HG02943 (cell line): ENCODE results near the gene ZNF532.
"Not testable (repeated sequence)": the region's sequence is repeated elsewhere in the genome, so short reads cannot be mapped to it uniquely, and the experiment has no call there.

Experiments used
- ATAC-seq: cut with Tn5 transposase; IDR thresholded peaks from one replicate; pipeline ENCODE4 v1.9.1; 2021; ENCODE audit warnings: mild to moderate bottlenecking, low read depth, moderate library complexity; ENCODE audit not compliant: unreplicated experiment

ZNF532 gene

GRCh38 chr18:58997811-58998337 lies 133.2 kb downstream of the ZNF532 start:
- no peak for ATAC-seq

- ATAC-seq = no peak
These were observed 133.9 kb downstream of the ZNF532 start for GRCh38 chr18:58998401-58999203.

DNA sequence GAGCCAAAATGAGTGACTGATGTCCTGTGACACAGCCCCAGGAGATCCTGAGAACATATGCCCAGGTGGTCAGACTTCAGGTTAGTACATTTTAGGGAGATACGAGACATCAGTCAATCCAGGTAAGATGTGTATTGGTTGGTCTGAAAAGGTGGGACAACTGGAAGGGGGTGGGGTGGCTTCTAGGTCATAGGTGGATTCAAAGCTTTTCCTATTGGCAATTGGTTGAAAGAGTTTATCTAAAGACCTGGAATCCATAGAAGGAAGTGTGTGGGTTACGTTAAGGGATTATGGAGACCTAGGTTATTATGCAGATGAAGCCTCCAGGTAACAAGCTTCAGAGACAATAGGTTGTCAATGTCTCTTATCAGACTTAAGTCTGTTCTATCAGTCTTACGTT lies 136.5 kb downstream of the ZNF532 start:
- no peak for ATAC-seq

- no peak for ATAC-seq
These were observed 137.0 kb downstream of the ZNF532 start for GRCh38 chr18:59001721-59002120.

GRCh38 chr18:59002974-59003594 lies 138.4 kb downstream of the ZNF532 start:
- ATAC-seq = no peak

DNA sequence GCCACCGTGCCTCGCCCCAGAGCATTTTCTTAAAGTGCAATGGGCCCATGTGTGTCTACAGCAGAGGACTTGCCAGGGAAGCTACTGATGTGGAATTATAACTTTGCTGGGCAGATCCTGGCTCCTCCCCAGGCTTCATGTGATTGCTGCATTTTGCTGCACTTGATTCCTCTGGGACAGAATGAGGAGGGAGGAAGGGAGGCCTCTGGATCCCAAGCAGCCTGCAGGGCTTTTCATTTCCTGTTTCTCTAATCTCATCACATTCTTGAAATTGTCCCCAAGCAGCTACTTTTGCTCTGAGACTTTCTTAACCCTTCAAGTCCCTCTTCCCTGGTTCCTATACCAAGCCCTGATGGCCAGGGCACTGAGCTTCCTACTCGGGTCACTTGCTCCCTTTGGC lies 140.6 kb downstream of the ZNF532 start:
- no peak for ATAC-seq

DNA sequence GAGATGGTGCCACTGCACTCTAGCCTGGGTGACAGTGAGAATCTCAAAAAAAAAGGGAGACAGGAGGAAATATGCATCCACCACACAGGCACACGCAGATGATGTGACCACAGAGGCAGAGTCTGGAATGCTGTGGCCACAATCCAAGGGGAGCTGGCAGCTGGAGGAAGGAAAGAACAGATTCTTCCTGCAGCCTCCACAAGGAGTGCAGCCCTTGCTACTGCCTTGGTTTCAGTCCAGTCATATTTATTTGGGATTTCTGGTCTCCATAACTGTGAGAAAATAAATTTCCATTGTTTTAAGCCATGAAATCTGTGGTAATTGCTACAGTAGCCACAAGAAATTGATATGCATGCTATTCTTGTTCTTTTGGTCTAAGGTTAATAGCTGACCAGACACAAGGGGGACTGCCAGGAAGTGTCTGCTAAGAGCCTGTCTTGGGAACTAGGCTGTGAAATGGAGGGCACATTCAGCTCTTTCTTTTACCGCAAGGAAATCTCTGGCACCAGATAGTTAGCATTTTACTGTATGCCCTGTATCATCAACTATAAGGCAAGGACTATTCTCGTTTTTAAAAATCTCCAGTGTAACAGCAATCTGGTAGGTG lies 141.9 kb downstream of the ZNF532 start:
- ATAC-seq = no peak

GRCh38 chr18:59008302-59008974 lies 143.8 kb downstream of the ZNF532 start:
- ATAC-seq = no peak

DNA sequence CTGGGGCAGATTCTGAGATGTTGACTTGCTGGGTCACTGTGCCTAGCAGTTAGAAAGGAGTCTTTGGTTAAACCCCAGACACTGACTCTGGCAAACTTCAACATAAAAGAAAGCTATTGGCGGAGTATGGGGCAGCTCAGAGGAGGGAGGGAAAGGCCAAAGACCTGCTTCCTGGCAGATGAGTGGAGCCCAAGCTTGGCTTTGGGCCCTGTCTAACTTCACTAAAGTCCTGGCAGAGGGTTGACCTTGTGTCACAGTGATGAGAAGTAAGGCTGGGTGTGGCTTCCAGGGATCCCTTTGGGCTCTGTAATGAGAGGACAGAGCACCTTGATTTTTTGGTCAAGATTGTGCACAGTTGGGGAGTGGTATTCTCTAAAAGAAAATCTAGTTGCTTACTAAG lies 145.2 kb downstream of the ZNF532 start:
- no peak for ATAC-seq

- no peak for ATAC-seq
These were observed 146.6 kb downstream of the ZNF532 start for GRCh38 chr18:59011289-59011688.

DNA sequence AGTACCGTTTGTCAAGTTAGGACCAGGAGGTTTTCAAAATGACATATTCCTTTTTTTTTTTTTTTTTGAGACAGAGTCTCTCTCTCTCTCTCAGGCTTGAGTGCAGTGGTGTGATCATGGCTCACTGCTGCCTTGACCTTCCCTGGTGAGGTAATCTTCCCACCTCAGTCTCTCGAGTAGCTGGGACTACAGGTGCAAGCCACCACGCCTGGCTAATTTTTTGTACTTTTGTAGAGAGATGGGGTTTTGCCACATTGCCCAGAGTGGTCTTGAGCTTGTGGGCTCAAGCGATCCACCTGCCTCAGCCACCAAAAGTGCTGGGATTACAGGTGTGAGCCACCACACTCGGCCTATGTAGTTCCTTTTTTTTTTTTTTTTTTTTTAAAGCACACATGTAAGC lies 147.1 kb downstream of the ZNF532 start:
- ATAC-seq = no peak

- ATAC-seq = no peak
These were observed 148.4 kb downstream of the ZNF532 start for GRCh38 chr18:59012815-59013705.

GRCh38 chr18:59013744-59014143 lies 149.1 kb downstream of the ZNF532 start:
- ATAC-seq = no peak

DNA sequence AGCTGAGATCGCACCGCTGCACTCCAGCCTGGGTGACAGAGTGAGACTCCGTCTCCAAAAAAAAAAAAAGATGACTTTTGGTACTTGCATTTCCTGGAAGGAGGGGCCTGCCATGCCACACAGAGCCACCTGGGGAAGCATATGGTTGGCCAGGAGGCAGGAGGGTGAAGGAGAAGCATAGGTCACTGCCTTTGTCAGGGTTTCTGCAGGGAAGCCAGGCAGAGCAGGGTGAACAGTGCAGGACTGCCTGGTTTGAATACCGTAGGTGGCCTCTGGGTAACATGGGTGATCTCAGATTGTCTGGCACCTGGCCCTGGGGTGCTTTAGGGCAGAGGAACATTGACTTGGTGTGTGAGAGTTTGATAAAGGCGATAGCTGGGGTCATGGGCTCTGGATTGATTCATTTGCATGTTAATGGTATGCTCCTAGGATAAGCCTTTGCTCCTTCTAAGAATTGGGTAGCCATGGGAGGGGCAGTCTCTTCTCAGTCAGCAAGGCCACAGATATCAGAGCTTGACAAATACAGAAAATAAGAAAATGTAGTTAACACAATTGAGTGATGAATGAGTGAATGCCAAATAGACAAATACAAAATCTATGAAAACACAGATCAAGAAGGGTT lies 151.0 kb downstream of the ZNF532 start:
- ATAC-seq = no peak

- ATAC-seq = no peak
These were observed 156.8 kb downstream of the ZNF532 start for GRCh38 chr18:59021500-59021899.

- no peak for ATAC-seq
These were observed 157.7 kb downstream of the ZNF532 start for GRCh38 chr18:59022167-59022945.

DNA sequence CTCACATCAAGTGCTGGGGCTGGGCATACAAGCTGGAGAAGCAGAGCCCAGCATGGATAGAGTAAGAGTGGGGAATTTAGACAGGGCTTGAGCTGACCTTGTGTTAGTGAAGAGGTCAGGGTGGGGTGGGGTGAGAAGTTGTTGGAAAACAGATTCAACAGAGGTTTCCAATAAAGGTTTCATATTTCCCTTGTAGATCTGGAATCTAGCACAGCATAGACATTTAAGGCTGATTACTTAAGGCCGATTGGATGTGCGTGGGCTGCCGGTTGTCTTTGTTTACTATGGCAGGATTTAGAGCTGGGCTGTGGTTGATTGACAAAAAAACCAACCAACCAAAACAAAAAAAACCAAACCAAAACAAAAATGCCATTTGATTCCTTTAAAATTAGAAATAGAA lies 160.2 kb downstream of the ZNF532 start:
- no peak for ATAC-seq

DNA sequence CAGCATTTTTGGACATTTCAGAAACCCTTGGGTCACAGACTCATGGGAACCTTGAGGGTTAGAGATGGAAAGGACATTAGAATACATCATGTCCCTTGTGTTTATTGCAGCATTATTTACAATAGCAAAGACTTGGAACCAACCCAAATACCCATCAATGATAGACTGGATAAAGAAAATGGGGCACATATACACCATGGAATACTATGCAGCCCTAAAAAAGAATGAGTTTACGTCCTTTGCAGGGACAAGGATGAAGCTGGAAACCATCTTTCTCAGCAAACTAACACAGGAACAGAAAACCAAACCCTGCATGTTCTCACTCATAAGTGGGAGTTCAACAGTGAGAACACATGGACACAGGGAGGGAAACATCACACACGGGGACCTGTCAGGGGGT lies 160.9 kb downstream of the ZNF532 start:
- ATAC-seq = not testable (repeated sequence)

DNA sequence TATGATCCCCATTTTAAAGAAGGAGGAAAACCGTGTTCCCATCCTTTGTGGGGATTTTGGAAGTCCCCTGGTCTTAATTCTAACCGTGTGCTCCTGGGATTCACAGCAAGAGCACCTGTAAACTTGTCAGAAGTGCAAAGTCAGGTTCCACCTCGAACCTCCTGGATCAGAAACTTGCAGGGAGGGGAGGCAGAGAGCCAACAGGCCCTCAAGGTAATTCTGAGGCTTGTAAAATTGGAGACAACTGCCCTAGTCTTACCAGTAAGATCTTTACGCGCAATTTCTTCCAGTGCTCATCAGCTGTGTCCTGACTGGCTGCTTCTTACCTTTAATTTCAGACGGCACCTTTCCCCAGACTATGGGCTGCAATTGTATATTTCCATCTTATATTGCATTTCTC lies 161.7 kb downstream of the ZNF532 start:
- ATAC-seq = no peak
